CD4-positive, alpha-beta T cell treated with Interleukin-15 for 4 hours (primary cell): ENCODE data around the gene TULP4.
"Not testable (repeated sequence)": the region's sequence is repeated elsewhere in the genome, so short reads cannot be mapped to it uniquely, and the experiment has no call there.

Experiments used
- DNase-seq: peaks from one replicate; pipeline ENCODE4 v3.0.0-alpha.2; 2020; ENCODE audit warnings: low spot score

Gene TULP4

DNA sequence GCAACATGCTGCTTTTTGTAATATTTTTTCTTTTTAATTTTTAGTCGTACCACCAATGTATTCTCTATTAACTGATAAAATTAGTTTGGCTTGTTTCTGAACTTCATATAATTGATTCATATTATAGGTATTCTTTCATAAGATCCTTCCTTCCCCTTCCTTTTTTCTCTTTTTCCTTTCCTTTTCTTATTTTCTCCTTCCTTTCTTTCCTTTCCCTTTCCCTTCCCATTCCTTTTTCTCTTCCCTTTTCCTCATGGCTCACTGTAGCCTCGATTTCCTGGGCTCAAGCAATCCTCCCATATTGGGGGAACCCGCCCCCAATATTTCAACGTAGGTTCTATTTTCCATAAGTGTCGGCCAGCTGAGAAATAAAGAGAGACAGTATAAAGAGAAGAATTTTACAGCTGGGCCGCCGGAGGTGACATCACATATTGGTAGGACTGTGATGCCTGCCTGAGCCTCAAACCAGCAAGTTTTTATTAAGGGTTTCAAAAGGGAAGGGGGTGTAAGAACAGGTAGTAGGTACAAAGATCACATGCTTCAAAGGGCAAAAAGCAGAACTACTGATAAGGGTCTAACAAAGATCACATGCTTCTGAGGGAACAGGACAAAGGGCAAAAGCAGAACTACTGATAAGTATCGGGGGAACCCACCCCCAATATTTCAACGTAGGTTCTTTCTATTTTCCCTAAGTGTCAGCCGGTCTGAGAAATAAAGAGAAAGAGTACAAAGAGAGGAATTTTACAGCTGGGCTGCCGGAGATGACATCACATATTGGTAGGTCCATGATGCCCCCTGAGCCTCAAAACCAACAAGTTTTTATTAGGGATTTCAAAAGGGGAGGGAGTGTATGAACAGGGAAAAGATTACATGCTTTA lies 16.1 kb upstream of the TULP4 start:
- DNase-seq = not testable (repeated sequence)

GRCh38 chr6:158296854-158297324 lies 15.4 kb upstream of the TULP4 start:
- DNase-seq = not testable (repeated sequence)

- not testable (repeated sequence) for DNase-seq
Measured at GRCh38 chr6:158297657-158298056, 14.6 kb upstream of the TULP4 start.

DNA sequence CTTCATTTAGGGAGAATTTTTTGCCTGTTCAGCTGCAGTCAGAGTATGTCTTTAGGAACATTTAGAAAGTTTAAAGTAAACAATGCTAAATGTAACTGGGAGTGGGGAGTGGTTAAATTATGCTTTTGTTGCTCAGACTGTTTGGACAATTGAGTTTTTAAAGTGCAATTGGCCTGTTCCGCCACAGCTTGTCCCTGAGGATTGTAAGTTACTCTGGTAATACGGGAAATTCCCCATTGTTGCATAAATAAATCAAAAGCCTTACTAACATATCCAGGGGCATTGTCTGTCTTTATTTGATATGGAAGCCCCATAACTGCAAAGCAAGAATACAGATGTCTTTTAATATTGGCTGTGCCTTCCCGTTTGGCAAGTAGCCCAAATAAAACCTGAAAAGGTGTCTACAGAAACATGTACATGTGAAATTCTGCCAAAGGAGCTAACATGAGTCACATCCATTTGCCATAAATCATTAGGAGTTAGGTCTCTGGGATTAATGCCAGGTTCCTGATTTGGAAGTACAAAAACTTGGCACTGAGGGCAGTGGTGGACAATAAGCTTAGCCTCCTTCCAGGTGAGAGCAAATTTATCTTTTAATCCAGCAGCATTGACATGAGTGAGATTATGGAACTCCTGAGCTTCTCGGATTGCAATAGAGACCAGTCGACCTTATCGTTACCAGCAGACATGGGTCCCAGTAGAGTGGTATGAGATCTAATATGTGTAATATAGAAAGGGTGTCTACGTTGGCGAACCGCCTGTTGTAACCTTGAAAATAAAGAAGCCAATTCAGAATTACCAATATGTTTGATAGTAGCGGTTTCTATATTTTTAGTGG lies 11.7 kb upstream of the TULP4 start:
- DNase-seq = not testable (repeated sequence)

GRCh38 chr6:158301561-158301960 lies 10.7 kb upstream of the TULP4 start:
- not testable (repeated sequence) for DNase-seq

- not testable (repeated sequence) for DNase-seq
Measured at GRCh38 chr6:158302195-158302796, 10.0 kb upstream of the TULP4 start.

- no peak for DNase-seq
Measured at GRCh38 chr6:158303210-158303731, 9.0 kb upstream of the TULP4 start.

DNA sequence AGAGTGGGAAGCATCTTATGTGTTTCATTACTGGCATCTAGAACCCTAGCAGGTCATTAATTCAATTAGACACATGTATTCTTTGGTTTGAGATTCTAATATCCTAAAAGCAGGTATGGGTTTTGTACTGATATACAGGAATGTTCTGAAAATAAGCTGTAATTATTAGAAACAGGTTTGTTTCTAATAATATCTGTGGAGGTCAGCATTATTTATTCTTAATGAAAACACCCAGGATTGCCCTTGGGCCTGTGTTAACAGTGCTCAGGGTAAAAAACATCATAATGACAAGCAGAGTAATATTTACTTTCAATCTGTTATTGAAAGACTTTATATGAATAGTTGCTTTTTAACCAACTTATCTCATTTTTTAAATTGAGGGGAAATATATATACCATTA lies 8.0 kb upstream of the TULP4 start:
- no peak for DNase-seq

DNA sequence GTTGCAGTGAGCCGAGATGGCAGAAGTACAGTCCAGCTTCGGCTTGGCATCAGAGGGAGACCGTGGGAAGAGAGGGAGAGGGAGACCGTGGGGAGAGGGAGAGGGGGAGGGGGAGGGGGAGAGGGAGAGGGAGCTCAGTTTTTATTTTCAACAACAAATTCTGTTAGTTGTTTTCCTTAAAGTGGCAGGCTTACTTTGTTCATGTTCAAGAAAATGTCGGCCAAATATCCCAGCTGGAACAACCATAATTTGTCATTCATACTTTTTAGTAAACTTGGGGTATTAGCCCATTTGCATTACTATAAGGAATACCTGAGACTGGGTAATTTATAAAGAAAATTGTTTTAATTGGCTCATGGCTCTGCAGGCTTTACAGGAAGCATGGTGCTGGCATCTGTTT lies 2.5 kb upstream of the TULP4 start:
- no peak for DNase-seq

DNA sequence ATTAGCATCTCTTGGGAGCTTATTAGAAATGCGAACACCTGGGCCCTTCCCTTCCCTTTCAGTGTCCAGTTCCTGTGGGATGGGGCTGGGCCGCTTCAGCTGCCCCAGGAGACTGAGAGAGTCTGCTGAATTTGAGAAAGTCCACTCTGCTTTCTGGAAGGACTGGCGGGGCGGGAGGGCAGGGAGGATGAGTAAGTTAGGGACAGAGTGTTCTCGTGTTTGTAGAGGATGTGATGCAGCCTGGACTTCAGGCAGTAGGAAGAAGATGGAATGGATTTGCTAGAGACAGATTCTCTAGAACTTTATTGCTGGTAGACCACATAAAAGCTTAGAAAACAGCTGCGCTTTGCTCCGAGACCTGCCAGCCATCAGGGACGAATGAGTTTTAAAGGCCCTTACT lies 1.1 kb upstream of the TULP4 start:
- DNase-seq = no peak

DNA sequence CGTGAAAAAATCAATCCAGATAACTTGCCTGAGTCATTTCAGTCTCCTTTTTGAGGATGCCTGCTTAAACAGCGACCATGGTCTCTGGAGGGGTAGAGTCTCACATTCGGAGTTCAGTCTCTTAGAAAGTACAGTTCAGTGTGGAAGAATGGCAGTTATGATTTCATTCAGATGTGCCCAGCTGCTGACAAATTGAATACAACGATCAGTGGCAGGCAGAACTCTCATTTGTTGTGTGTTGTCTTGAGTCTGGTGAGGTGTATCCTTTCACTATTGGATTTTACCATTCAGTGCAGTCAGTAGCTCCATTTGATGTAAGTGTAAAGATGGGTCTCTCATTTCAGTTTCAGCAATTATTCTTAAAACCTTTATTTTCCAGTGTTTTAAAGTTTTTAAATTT lies 639 bp upstream of the TULP4 start:
- DNase-seq = no peak

DNA sequence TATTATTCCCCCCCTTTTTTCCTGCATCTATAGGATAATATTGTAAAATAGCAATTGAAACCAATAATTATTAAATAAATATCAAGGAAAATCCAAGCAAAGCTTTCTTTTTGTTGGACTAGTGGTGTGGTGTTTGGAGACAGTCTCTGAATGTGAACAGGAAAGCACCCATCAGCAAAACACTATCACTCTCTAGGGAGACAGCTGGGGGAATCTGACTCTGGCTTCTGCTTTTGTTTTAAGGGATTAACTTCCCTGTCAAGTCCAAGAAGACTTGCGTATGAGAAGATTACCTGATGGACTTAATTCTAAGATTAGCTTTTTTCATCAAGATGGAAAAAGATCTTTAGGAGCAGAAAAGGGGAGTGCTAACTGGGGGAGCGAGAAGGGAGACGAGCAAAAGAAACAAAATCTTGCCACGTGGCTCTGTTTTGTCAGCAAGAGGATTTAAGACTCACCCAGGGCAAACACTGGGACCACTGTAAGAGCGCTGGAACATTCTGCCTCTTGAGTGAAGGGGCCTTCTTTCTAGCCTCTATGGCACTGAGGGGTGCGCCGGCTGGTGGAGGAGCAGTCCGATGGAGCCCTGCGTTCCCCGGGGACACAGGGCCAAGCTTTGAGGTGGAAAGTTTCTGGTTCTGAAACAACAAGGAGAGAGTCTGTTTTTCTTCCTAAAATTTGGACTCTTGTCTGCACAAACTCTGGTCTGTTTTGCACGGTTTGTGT lies 570 bp downstream of the TULP4 start:
- DNase-seq = no peak

DNA sequence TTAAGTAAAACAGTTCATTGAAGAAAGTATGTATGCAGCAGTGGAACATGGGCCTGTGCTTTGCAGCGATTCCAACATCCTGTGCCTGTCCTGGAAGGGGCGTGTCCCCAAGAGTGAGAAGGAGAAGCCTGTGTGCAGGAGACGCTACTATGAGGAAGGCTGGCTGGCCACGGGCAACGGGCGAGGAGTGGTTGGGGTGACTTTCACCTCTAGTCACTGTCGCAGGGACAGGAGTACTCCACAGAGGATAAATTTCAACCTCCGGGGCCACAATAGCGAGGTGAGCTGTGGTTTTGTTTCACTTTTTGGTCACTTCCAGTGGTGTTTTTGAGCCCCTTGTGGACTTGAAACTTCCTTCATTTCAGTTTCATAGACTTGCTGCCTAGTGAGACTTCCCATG lies 1.7 kb downstream of the TULP4 start:
- DNase-seq = no peak

DNA sequence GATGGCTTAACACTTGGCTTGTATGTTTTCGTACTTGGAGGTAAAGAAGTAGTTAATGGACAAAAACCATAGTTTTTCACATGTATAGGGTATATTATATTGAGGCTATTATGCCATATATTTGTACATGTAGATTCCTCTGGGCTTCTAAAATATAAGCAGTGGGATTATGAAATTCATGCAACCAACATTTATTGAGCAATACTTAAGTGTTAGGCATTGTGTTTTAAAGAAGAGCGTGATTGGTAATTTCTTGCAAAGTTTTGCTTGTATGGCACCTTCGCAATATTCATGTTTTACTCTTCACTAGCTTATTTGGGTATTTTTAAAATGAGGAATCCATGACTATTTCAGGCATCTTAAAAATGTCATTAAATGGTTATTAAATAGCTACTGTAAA lies 2.5 kb downstream of the TULP4 start:
- DNase-seq = no peak

DNA sequence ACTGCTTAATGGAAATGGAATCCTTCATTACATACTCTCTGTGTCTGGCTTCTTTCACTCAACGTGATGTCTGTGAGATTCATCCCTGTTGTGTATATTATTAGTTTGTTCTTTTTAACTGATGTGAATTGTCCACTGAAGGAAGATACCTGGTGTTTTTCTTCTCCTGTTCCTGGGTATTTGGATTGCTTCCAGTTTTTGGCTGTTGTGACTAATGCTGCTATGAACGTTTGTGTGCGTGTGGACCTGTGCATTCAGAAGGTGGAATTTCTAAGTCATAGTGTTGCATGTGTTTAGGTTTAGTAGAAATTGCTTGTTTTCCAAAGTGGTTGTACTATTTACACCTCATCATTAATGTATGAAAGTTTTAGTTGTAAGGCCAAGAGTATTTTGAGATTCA lies 3.8 kb downstream of the TULP4 start:
- no peak for DNase-seq

DNA sequence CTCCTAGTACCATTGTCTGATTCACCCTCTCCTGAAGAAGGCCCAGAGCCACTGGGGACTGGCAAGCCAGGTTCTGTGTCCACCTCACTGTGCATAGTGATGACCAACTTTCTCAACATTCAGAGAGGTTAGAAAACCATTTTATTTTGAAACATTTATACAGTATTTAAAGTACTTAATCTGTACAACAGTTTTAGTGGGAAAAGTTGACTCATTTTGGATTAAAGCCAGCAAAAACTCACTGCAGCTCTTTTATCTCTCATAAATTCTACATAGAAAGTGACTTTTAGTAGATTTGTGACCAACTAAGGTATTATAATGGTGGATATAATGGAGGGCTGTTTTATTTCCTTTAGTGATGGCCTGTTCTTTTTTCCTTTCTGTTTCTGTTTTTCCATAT lies 9.7 kb downstream of the TULP4 start:
- no peak for DNase-seq

DNA sequence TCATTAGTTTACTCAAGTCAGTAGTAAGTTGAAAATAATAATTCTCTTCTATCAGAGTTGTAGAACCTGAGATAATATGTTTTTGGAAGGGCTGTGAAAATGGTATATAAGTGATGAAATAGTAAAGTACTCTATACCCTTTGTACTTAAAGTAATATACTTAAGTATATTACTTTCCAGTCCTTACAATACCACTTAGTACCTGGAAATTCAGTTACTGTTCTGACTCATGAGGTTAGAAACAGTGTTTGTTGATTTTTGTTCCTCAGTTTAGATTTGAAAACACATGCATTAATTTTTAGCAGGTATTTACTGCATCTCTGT lies 10.1 kb downstream of the TULP4 start:
- no peak for DNase-seq

GRCh38 chr6:158322724-158323560 lies 10.7 kb downstream of the TULP4 start:
- peak; percentile 7 for DNase-seq

GRCh38 chr6:158323561-158323958 lies 11.3 kb downstream of the TULP4 start:
- DNase-seq = no peak

DNA sequence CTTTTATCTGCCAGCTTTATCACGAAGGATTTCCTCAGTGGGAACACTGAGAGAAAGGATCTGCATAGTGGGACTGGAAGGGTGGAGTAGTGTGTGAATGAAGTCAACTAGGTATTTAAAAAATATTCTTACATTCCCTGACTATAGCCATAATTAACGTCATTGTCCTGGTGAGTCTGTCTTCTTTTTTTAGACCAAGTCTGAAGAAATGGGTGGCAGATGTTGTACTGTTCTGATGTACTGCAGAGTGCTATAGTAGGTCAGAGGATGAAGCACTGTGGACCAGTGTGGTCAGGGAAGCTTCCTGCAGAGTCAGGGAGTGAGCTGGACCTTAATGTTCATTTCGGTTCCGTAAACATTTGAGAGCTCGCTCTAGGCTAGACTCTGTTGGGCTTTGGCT lies 11.9 kb downstream of the TULP4 start:
- DNase-seq = no peak

- no peak for DNase-seq
Measured at GRCh38 chr6:158327211-158327610, 14.9 kb downstream of the TULP4 start.
